Common myeloid progenitor, CD34-positive (primary cell): Measurements from ENCODE around the gene TTL.
"Not testable (repeated sequence)": the region's sequence is repeated elsewhere in the genome, so short reads cannot be mapped to it uniquely, and the experiment has no call there.

Experiments
- CTCF ChIA-PET: fragments of 350-600 bp; sonication (Branson Sonifier 250); formaldehyde crosslinking; loops from one replicate; lab custom pipeline; 2021; ENCODE audit warnings: antibody characterized with exemption; lab: Charles Lee
- POLR2A ChIA-PET: fragments of 350-600 bp; sonication (Branson Sonifier 250); formaldehyde crosslinking; loops from one replicate; lab custom pipeline; 2021; ENCODE audit warnings: antibody characterized with exemption; lab: Charles Lee
- DNase-seq, 3 donors: peaks; one replicate each; pipeline versions ENCODE4 v3.0.0 to v3.0.0-alpha.2; 2013
- H3K27ac ChIP-seq, 2 experiments: 1 replicate in 1 of 2; 2 replicates in 1 of 2; pipeline ENCODE4 v1.7.0; 2013; ENCODE audit warnings: inconsistent platforms in 2 of 2, low read length in 2 of 2, mild to moderate bottlenecking in 2 of 2, low read depth in 1 of 2, moderate library complexity in 1 of 2; ENCODE audit not compliant: severe bottlenecking in 2 of 2, insufficient read depth in 1 of 2, poor library complexity in 1 of 2
- H3K27me3 ChIP-seq, 5 experiments: replicated peaks in 2 of 5; 1 replicate in 3 of 5; 2 replicates in 2 of 5; pipeline versions ENCODE4 v1.6.1 to v1.7.0; 2013; ENCODE audit warnings: low read length in 4 of 5, mild to moderate bottlenecking in 2 of 5, moderate library complexity in 2 of 5, inconsistent platforms in 1 of 5; ENCODE audit not compliant: insufficient read depth in 5 of 5, control insufficient read depth in 4 of 5
- H3K36me3 ChIP-seq, 4 experiments: 1 replicate in 2 of 4; 2 replicates in 2 of 4; pipeline versions ENCODE4 v1.6.1 to v1.7.0; 2013; ENCODE audit warnings: low read length in 3 of 4, control low read depth in 1 of 4, mild to moderate bottlenecking in 1 of 4; ENCODE audit not compliant: control insufficient read depth in 4 of 4, insufficient read depth in 4 of 4
- H3K4me1 ChIP-seq, 4 experiments: 1 replicate in 3 of 4; 2 replicates in 1 of 4; pipeline versions ENCODE4 v1.6.1 to v1.7.1; 2013; ENCODE audit warnings: low read length in 3 of 4, mild to moderate bottlenecking in 3 of 4, control low read depth in 1 of 4, inconsistent platforms in 1 of 4, moderate library complexity in 1 of 4; ENCODE audit not compliant: control insufficient read depth in 4 of 4, insufficient read depth in 4 of 4; ENCODE audit errors: control extremely low read depth in 1 of 4
- H3K4me3 ChIP-seq, 7 experiments: 1 replicate in 4 of 7; 2 replicates in 3 of 7; pipeline versions ENCODE4 v1.5.1 to v1.7.0; 2013; ENCODE audit warnings: mild to moderate bottlenecking in 7 of 7, low read length in 6 of 7, moderate library complexity in 6 of 7, inconsistent platforms in 2 of 7, low read depth in 2 of 7, control low read depth in 1 of 7; ENCODE audit not compliant: insufficient read depth in 4 of 7, control insufficient read depth in 1 of 7; ENCODE audit errors: extremely low read depth in 1 of 7
- H3K9me3 ChIP-seq, 5 experiments: 1 replicate in 4 of 5; 2 replicates in 1 of 5; pipeline versions ENCODE4 v1.6.1 to v1.7.1; 2013; ENCODE audit warnings: low read length in 4 of 5, mild to moderate bottlenecking in 2 of 5, inconsistent platforms in 1 of 5, low read depth in 1 of 5, moderate library complexity in 1 of 5; ENCODE audit not compliant: control insufficient read depth in 4 of 5, insufficient read depth in 2 of 5; ENCODE audit errors: control extremely low read depth in 1 of 5
- WGBS: methylation state at CpG from one replicate; pipeline ENCODE4 v1.1.5; 2013; ENCODE audit not compliant: insufficient coverage; 5-methylcytosine and 5-hydroxymethylcytosine counted together

TTL gene

GRCh38 chr2:112519506-112519905 is 37.5 kb downstream of the TTL start:
- CTCF ChIA-PET, result no interaction called here
- Histone ChIP-seq H3K36me3 (peaks cover 10 to 46% (median 26%) of the 10 kb centered on the region in 4 experiments), H3K27me3 (no peaks in the 10 kb centered on the region), H3K4me1 (peaks cover 0 to 4% (median 3%) of the 10 kb centered on the region in 4 experiments), H3K4me3 (no peak overlapping the region), H3K9me3 (peaks cover 0 to 6% (median 0%) of the 10 kb centered on the region in 5 experiments), H3K27ac (no peak overlapping the region)
- DNase-seq, result peak in 2 of 3 donors; percentile 11 to 36
- POLR2A ChIA-PET, result interaction anchor here (0.6 kb wide), 1 partner anchor 1871 kb away, joined by 5 read pairs; no protein-coding TSS in a partner anchor
- 77% methylated on average over 6 of the region's 9 CpGs for WGBS

- no peaks in the 10 kb centered on the region for H3K27me3 ChIP-seq
- H3K9me3 ChIP-seq, result peaks cover 0 to 2% (median 0%) of the 10 kb centered on the region in 5 experiments
- POLR2A ChIA-PET, result interaction anchor here (0.6 kb wide), 1 partner anchor 1871 kb away, joined by 5 read pairs; no protein-coding TSS in a partner anchor
- H3K36me3 ChIP-seq, result peaks cover 7 to 46% (median 22%) of the 10 kb centered on the region in 4 experiments
- peaks cover 0 to 4% (median 3%) of the 10 kb centered on the region in 4 experiments for H3K4me1 ChIP-seq
- no peak overlapping the region for H3K27ac ChIP-seq
- CTCF ChIA-PET, result interaction anchor here (0.9 kb wide), 1 partner anchor 9 kb away, joined by 3 read pairs; no protein-coding TSS in a partner anchor
- 47% methylated on average over 4 of the region's 7 CpGs for WGBS
- H3K4me3 ChIP-seq, result no peak overlapping the region
- DNase-seq, result peak; percentile 14 to 44 (median 27)
These were observed 38.4 kb downstream of the TTL start for GRCh38 chr2:112520234-112520783.

- ChIA-PET CTCF (no interaction called here), POLR2A (no interaction called here)
- H3K27ac ChIP-seq, result no peak overlapping the region
- 100% methylated on average over 1 of the region's 3 CpGs for WGBS
- H3K9me3 ChIP-seq, result no peaks in the 10 kb centered on the region
- no peak for DNase-seq
- no peaks in the 10 kb centered on the region for H3K27me3 ChIP-seq
- peaks cover 0 to 4% (median 3%) of the 10 kb centered on the region in 4 experiments for H3K4me1 ChIP-seq
- peaks cover 5 to 42% (median 18%) of the 10 kb centered on the region in 4 experiments for H3K36me3 ChIP-seq
- no peak overlapping the region for H3K4me3 ChIP-seq
These were observed 41.4 kb downstream of the TTL start for GRCh38 chr2:112523291-112523777.

GRCh38 chr2:112524276-112524675 is 42.3 kb downstream of the TTL start:
- H3K27ac ChIP-seq, H3K9me3 ChIP-seq, H3K4me3 ChIP-seq, DNase-seq, H3K27me3 ChIP-seq, CTCF ChIA-PET, POLR2A ChIA-PET: not testable (repeated sequence)
- H3K4me1 ChIP-seq, result peaks cover 0 to 11% (median 7%) of the 10 kb centered on the region in 4 experiments
- no CpG with 5 or more reads among the region's 3 CpGs for WGBS
- H3K36me3 ChIP-seq, result peaks cover 6 to 49% (median 25%) of the 10 kb centered on the region in 4 experiments

GRCh38 chr2:112528541-112528940 is 46.6 kb downstream of the TTL start:
- peaks cover 6 to 29% (median 17%) of the 10 kb centered on the region in 4 experiments for H3K36me3 ChIP-seq
- POLR2A ChIA-PET, result no interaction called here
- DNase-seq, result no peak
- no peak overlapping the region for H3K4me3 ChIP-seq
- H3K27ac ChIP-seq, result no peak overlapping the region
- WGBS, result 95% methylated on average over 4 of the region's 5 CpGs
- H3K9me3 ChIP-seq, result no peaks in the 10 kb centered on the region
- peaks cover 0 to 13% (median 6%) of the 10 kb centered on the region in 4 experiments for H3K4me1 ChIP-seq
- CTCF ChIA-PET, result interaction anchor here (1.0 kb wide), 1 partner anchor 8 kb away, joined by 3 read pairs; no protein-coding TSS in a partner anchor
- no peaks in the 10 kb centered on the region for H3K27me3 ChIP-seq

- WGBS, result 67% methylated on average over 1 of the region's 4 CpGs
- H3K4me1 ChIP-seq, result peaks cover 0 to 13% (median 6%) of the 10 kb centered on the region in 4 experiments
- H3K27me3 ChIP-seq, result no peaks in the 10 kb centered on the region
- no peak overlapping the region for H3K27ac ChIP-seq
- CTCF ChIA-PET, result no interaction called here
- no peaks in the 10 kb centered on the region for H3K9me3 ChIP-seq
- H3K4me3 ChIP-seq, result no peak overlapping the region
- POLR2A ChIA-PET, result no interaction called here
- no peak for DNase-seq
- H3K36me3 ChIP-seq, result peaks cover 6 to 27% (median 16%) of the 10 kb centered on the region in 4 experiments
These were observed 47.8 kb downstream of the TTL start for GRCh38 chr2:112529757-112530156.

- ChIA-PET CTCF (interaction anchor here (0.6 kb wide), 1 partner anchor 28 kb away, joined by 3 read pairs; no protein-coding TSS in a partner anchor), POLR2A (no interaction called here)
- Histone ChIP-seq H3K4me1 (peaks cover 0 to 13% (median 6%) of the 10 kb centered on the region in 4 experiments), H3K4me3 (no peak overlapping the region), H3K9me3 (no peaks in the 10 kb centered on the region), H3K27me3 (no peaks in the 10 kb centered on the region), H3K36me3 (peaks cover 6 to 27% (median 16%) of the 10 kb centered on the region in 4 experiments), H3K27ac (no peak overlapping the region)
- no peak for DNase-seq
- 98% methylated on average over 4 of the region's 4 CpGs for WGBS
These were observed 48.8 kb downstream of the TTL start for GRCh38 chr2:112530728-112531127.
